Body of pancreas (tissue), 4 donors: ENCODE measurements around the gene RERG.

Experiments used
- POLR2A ChIP-seq, 3 donors: fragments of 450-650 bp; IDR thresholded peaks; one replicate each; pipeline ENCODE4 v1.6.1; 2016; ENCODE audit warnings: antibody characterized with exemption in 3 of 3, mild to moderate bottlenecking in 2 of 3
- TF ChIP-seq, protein P1 (sequence below), 7 experiments: fragments of 450-650 bp in 4 of 7; fragments of 200-600 bp in 3 of 7; sonication (generic) in 3 of 7; IDR thresholded peaks; one replicate each; pipeline ENCODE4 v1.5.1; 2016 to 2019; ENCODE audit warnings: antibody characterized with exemption in 7 of 7

DNA sequence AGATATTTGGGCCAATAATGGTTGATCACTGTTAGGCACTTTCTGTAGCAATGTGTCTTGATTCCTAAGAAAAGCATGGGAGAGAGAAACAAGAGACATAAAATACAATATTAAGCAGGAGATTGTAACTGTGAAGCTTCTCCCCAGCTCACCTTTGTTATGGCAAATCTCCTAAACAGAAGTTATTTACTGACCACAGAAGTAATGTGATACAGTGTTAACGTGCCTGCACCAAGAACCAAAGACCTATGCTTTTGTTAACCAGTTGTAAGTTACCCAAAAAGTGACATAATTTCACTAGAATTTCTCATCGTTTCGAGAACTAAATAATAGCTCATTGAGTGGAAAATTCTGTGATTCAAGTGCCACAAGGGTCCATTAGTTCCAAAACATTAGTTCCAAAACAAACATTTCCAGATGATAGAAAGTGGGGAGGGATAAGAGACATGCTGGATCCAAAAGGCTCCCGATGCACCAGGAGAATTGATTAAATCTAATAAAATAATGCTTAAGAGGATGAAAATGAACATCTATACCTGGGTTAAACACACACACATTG, 14.3 kb downstream of the RERG start:
- no peak for TF ChIP-seq POLR2A (IDR thresholded peaks at IDR 0.05)
- TF ChIP-seq, protein P1, sequence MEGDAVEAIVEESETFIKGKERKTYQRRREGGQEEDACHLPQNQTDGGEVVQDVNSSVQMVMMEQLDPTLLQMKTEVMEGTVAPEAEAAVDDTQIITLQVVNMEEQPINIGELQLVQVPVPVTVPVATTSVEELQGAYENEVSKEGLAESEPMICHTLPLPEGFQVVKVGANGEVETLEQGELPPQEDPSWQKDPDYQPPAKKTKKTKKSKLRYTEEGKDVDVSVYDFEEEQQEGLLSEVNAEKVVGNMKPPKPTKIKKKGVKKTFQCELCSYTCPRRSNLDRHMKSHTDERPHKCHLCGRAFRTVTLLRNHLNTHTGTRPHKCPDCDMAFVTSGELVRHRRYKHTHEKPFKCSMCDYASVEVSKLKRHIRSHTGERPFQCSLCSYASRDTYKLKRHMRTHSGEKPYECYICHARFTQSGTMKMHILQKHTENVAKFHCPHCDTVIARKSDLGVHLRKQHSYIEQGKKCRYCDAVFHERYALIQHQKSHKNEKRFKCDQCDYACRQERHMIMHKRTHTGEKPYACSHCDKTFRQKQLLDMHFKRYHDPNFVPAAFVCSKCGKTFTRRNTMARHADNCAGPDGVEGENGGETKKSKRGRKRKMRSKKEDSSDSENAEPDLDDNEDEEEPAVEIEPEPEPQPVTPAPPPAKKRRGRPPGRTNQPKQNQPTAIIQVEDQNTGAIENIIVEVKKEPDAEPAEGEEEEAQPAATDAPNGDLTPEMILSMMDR (IDR thresholded peaks at IDR 0.05) = no peak
